ENCODE measurements around the gene TNFRSF21.
A peak's percentile ranks its signal among the peaks of the same experiment; 100 is the strongest.

TNFRSF21 gene

DNA sequence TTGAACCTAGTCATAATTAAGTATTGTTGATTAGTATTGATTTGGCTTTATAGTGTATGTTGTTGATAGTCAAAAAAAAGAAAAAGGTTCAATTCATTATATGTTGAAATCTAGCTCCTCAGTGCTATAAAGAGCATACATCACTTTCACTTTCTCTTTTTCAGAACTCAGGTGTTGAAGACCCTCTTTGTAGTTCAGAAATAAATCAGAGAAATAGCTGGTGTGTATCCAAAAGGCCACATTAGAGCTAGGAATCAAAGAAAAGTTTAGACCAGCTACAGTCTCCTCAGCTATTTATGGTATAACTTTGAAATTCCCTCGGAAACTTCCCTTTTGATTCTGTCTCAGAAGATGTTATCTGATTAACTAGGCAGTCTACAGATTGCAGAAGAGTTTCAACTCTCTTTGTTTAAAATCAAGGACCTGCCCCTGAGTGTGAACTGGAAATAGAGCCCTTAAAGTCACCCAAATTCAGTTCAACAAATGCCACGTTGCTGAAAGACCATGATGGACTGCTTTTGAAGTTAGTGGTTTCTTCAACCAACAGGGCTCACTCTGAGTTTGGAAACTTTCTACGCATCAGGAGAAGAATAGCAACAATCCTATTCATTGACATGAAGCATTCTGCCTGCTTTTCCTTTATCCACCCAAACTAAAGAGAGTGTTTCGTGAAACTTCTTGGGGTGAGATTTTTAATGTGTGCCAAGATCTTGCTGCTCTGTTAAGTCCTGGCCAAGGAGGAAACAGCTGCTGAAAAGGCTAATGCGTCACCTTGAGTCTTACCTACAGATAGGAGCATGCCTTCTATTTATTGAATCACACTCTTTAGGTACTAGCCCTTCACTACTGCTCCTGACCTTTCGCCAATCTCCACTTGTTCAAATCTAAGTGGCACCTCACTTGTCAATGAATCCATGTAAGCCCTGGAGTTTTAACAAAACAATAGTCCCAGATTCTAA, 111.7 kb downstream of the TNFRSF21 start:
- Histone ChIP-seq H3K36me3 (ENCODE audit: control insufficient read depth in 1 of 2, insufficient read depth in 2 of 2, low read depth in 1 of 2, low read length in 2 of 2) (no peaks in the 10 kb centered on the region), H3K4me2 (ENCODE audit: low read length, poor library complexity, severe bottlenecking) (no peak overlapping the region), H2BK12ac (ENCODE audit: low read length in 2 of 2) (peak overlapping the region; percentile 14 to 73), H3K23ac (ENCODE audit: low read length in 2 of 2) (no peak overlapping the region), H4K91ac (ENCODE audit: low read length) (no peak overlapping the region), H3K18ac (ENCODE audit: low read depth in 1 of 2, low read length in 2 of 2) (peak overlapping the region in 1 of 2 experiments; percentile 4), H3K14ac (ENCODE audit: low read length in 2 of 2) (no peak overlapping the region), H3K4me3 (ENCODE audit: insufficient read depth in 1 of 2, low read depth in 1 of 2, low read length in 2 of 2) (peak overlapping the region in 1 of 2 experiments; percentile 66), H3K9me3 (ENCODE audit: control insufficient read depth, low read length) (no peaks in the 10 kb centered on the region), H2AK5ac (ENCODE audit: low read length, severe bottlenecking) (no peak overlapping the region), H2AFZ (ENCODE audit: low read depth, low read length) (no peak overlapping the region), H3K4ac (ENCODE audit: low read depth in 1 of 2, low read length in 2 of 2) (peak overlapping the region in 1 of 2 experiments; percentile 1), H2BK5ac (ENCODE audit: low read depth, low read length, poor library complexity, severe bottlenecking) (no peak overlapping the region), H3K9ac (ENCODE audit: low read length) (peak overlapping the region; percentile 69), H3K27me3 (ENCODE audit: control insufficient read depth in 1 of 2, insufficient read depth in 1 of 2, low read length in 2 of 2) (no peaks in the 10 kb centered on the region), H4K8ac (ENCODE audit: low read length) (no peak overlapping the region), H2BK120ac (ENCODE audit: low read depth, low read length) (no peak overlapping the region), H3K79me1 (replicated peaks; ENCODE audit: low read length, poor library complexity, severe bottlenecking) (no peaks in the 10 kb centered on the region), H3K27ac (ENCODE audit: low read length, poor library complexity, severe bottlenecking) (no peak overlapping the region), H3K4me1 (ENCODE audit: control insufficient read depth, insufficient read depth, low read depth, low read length) (peaks cover 2% of the 10 kb centered on the region), H2BK15ac (ENCODE audit: low read depth, poor library complexity, severe bottlenecking) (no peak overlapping the region)
- 82% methylated on average over 4 of the region's 6 CpGs for WGBS
- DNase-seq = peak; percentile 20

DNA sequence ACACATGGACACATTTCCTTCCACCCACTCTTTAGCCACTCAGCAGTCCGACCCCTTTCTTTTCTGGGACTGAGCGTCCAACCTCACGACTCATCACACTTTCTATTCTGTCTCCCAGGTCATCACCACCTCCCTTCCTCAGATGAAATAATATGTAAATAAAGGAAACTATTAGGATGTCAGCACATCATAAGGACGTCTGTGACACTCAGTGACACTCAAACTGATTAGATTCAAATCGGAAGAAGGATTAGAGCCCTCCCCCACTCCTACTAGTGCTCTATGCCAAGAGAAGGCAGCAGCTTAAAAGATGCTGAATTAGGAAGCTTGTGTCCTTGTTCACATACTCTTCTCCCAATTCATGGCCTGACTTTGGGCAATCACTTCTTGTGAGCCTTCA, 113.6 kb downstream of the TNFRSF21 start:
- H3K9me3 ChIP-seq (ENCODE audit: control insufficient read depth, low read length) = no peaks in the 10 kb centered on the region
- peak; percentile 17 for DNase-seq
- no peak overlapping the region for H3K27ac ChIP-seq (ENCODE audit: low read length, poor library complexity, severe bottlenecking)
- no peak overlapping the region for H3K4me3 ChIP-seq (ENCODE audit: insufficient read depth in 1 of 2, low read depth in 1 of 2, low read length in 2 of 2)
- no peak overlapping the region for H3K4me2 ChIP-seq (ENCODE audit: low read length, poor library complexity, severe bottlenecking)
- peak overlapping the region; percentile 9 for H2AK5ac ChIP-seq (ENCODE audit: low read length, severe bottlenecking)
- H4K91ac ChIP-seq (ENCODE audit: low read length) = peak overlapping the region; percentile 90
- H3K27me3 ChIP-seq (ENCODE audit: control insufficient read depth in 1 of 2, insufficient read depth in 1 of 2, low read length in 2 of 2) = no peaks in the 10 kb centered on the region
- peak overlapping the region; percentile 79 to 99 for H2BK12ac ChIP-seq (ENCODE audit: low read length in 2 of 2)
- no peaks in the 10 kb centered on the region for H3K79me1 ChIP-seq (replicated peaks; ENCODE audit: low read length, poor library complexity, severe bottlenecking)
- peak overlapping the region; percentile 63 for H2BK15ac ChIP-seq (ENCODE audit: low read depth, poor library complexity, severe bottlenecking)
- peak overlapping the region; percentile 88 for H2BK120ac ChIP-seq (ENCODE audit: low read depth, low read length)
- H3K18ac ChIP-seq (ENCODE audit: low read depth in 1 of 2, low read length in 2 of 2) = peak overlapping the region; percentile 88 to 97
- WGBS = 57% methylated on average over 3 of the region's 5 CpGs
- H4K8ac ChIP-seq (ENCODE audit: low read length) = peak overlapping the region; percentile 76
- H3K4me1 ChIP-seq (ENCODE audit: control insufficient read depth, insufficient read depth, low read depth, low read length) = peaks cover 2% of the 10 kb centered on the region
- no peak overlapping the region for H3K23ac ChIP-seq (ENCODE audit: low read length in 2 of 2)
- H3K14ac ChIP-seq (ENCODE audit: low read length in 2 of 2) = no peak overlapping the region
- H3K9ac ChIP-seq (ENCODE audit: low read length) = no peak overlapping the region
- peak overlapping the region; percentile 5 to 75 for H3K4ac ChIP-seq (ENCODE audit: low read depth in 1 of 2, low read length in 2 of 2)
- no peaks in the 10 kb centered on the region for H3K36me3 ChIP-seq (ENCODE audit: control insufficient read depth in 1 of 2, insufficient read depth in 2 of 2, low read depth in 1 of 2, low read length in 2 of 2)
- H2BK5ac ChIP-seq (ENCODE audit: low read depth, low read length, poor library complexity, severe bottlenecking) = no peak overlapping the region
- H2AFZ ChIP-seq (ENCODE audit: low read depth, low read length) = no peak overlapping the region

DNA sequence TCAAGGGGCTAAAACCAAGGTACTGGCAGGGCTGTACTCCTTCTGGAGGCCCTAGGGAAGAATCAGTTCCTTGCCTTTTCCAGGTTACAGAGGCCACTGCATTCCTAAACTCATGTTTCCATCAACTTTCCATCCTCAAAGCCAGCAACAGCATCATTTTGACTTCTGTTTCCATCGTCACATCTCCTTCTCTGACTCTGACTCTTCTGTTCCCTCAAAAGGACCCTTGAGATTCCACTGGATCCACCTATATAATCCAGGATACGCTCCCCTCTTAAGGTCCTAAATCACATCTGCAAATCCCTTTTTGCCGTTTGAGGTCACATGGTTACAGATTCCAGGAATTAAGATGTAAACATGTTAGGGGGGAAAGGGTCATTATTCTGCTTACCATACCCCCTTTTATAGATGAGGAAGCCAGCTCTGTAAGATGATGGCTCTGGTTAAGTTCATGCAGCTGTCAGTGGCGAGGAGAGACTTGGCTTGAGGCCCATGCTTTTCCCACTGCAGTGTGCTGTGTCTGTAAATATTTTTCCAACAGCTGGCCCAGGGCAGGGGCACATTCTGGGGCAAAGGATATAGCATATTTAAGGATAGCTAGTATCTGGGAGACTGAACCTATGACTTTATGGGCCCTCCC, 114.6 kb downstream of the TNFRSF21 start:
- H3K4ac ChIP-seq (ENCODE audit: low read depth in 1 of 2, low read length in 2 of 2) = peak overlapping the region; percentile 15 to 55
- no peak overlapping the region for H3K14ac ChIP-seq (ENCODE audit: low read length in 2 of 2)
- peak overlapping the region; percentile 80 to 91 for H3K18ac ChIP-seq (ENCODE audit: low read depth in 1 of 2, low read length in 2 of 2)
- no peak overlapping the region for H4K8ac ChIP-seq (ENCODE audit: low read length)
- no peak overlapping the region for H3K9ac ChIP-seq (ENCODE audit: low read length)
- no peaks in the 10 kb centered on the region for H3K79me1 ChIP-seq (replicated peaks; ENCODE audit: low read length, poor library complexity, severe bottlenecking)
- H3K27ac ChIP-seq (ENCODE audit: low read length, poor library complexity, severe bottlenecking) = no peak overlapping the region
- DNase-seq = peak; percentile 88
- no peak overlapping the region for H4K91ac ChIP-seq (ENCODE audit: low read length)
- no peak overlapping the region for H3K4me2 ChIP-seq (ENCODE audit: low read length, poor library complexity, severe bottlenecking)
- H2BK15ac ChIP-seq (ENCODE audit: low read depth, poor library complexity, severe bottlenecking) = no peak overlapping the region
- no peak overlapping the region for H3K4me3 ChIP-seq (ENCODE audit: insufficient read depth in 1 of 2, low read depth in 1 of 2, low read length in 2 of 2)
- no peak overlapping the region for H2AFZ ChIP-seq (ENCODE audit: low read depth, low read length)
- no peak overlapping the region for H2BK5ac ChIP-seq (ENCODE audit: low read depth, low read length, poor library complexity, severe bottlenecking)
- peak overlapping the region; percentile 35 for H2AK5ac ChIP-seq (ENCODE audit: low read length, severe bottlenecking)
- 4% methylated on average over 2 of the region's 4 CpGs for WGBS
- peaks cover 2% of the 10 kb centered on the region for H3K4me1 ChIP-seq (ENCODE audit: control insufficient read depth, insufficient read depth, low read depth, low read length)
- H2BK120ac ChIP-seq (ENCODE audit: low read depth, low read length) = peak overlapping the region; percentile 89
- no peaks in the 10 kb centered on the region for H3K36me3 ChIP-seq (ENCODE audit: control insufficient read depth in 1 of 2, insufficient read depth in 2 of 2, low read depth in 1 of 2, low read length in 2 of 2)
- H3K9me3 ChIP-seq (ENCODE audit: control insufficient read depth, low read length) = no peaks in the 10 kb centered on the region
- H3K23ac ChIP-seq (ENCODE audit: low read length in 2 of 2) = no peak overlapping the region
- peak overlapping the region; percentile 28 to 29 for H2BK12ac ChIP-seq (ENCODE audit: low read length in 2 of 2)
- H3K27me3 ChIP-seq (ENCODE audit: control insufficient read depth in 1 of 2, insufficient read depth in 1 of 2, low read length in 2 of 2) = no peaks in the 10 kb centered on the region

DNA sequence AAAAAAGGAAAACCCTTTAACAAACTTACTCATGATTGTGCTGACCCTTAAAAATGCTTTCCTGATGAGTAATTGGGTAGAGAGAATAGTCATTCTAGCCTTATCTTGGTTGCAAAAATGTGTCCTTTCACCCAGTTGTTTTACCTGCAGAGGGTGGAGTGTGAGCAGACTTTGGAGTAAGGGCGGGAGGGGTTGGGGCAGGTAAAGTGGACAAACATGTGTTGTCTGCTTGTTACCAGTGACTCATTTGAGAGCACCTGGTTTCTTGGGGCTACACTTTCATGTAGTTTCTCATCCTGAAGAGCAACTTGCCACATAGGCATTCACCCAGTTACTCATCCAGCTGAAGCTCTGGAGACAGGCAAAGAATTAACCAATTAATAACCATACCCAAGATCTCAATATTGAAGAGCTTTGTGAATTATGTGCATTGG, 121.1 kb downstream of the TNFRSF21 start:
- Histone ChIP-seq H3K4me1 (ENCODE audit: control insufficient read depth, insufficient read depth, low read depth, low read length) (peaks cover 2% of the 10 kb centered on the region), H3K9ac (ENCODE audit: low read length) (peak overlapping the region; percentile 37), H2BK15ac (ENCODE audit: low read depth, poor library complexity, severe bottlenecking) (no peak overlapping the region), H3K4ac (ENCODE audit: low read depth in 1 of 2, low read length in 2 of 2) (no peak overlapping the region), H2AFZ (ENCODE audit: low read depth, low read length) (no peak overlapping the region), H3K36me3 (ENCODE audit: control insufficient read depth in 1 of 2, insufficient read depth in 2 of 2, low read depth in 1 of 2, low read length in 2 of 2) (no peaks in the 10 kb centered on the region), H2BK12ac (ENCODE audit: low read length in 2 of 2) (peak overlapping the region in 1 of 2 experiments; percentile 54), H2BK5ac (ENCODE audit: low read depth, low read length, poor library complexity, severe bottlenecking) (no peak overlapping the region), H2AK5ac (ENCODE audit: low read length, severe bottlenecking) (peak overlapping the region; percentile 33), H3K79me1 (replicated peaks; ENCODE audit: low read length, poor library complexity, severe bottlenecking) (no peaks in the 10 kb centered on the region), H3K27me3 (ENCODE audit: control insufficient read depth in 1 of 2, insufficient read depth in 1 of 2, low read length in 2 of 2) (no peaks in the 10 kb centered on the region), H2BK120ac (ENCODE audit: low read depth, low read length) (no peak overlapping the region), H4K8ac (ENCODE audit: low read length) (no peak overlapping the region), H3K14ac (ENCODE audit: low read length in 2 of 2) (no peak overlapping the region), H3K23ac (ENCODE audit: low read length in 2 of 2) (no peak overlapping the region), H3K4me3 (ENCODE audit: insufficient read depth in 1 of 2, low read depth in 1 of 2, low read length in 2 of 2) (no peak overlapping the region), H3K18ac (ENCODE audit: low read depth in 1 of 2, low read length in 2 of 2) (peak overlapping the region in 1 of 2 experiments; percentile 16), H3K4me2 (ENCODE audit: low read length, poor library complexity, severe bottlenecking) (peak overlapping the region; percentile 30), H3K27ac (ENCODE audit: low read length, poor library complexity, severe bottlenecking) (peak overlapping the region; percentile 20), H3K9me3 (ENCODE audit: control insufficient read depth, low read length) (no peaks in the 10 kb centered on the region), H4K91ac (ENCODE audit: low read length) (no peak overlapping the region)
- DNase-seq = peak; percentile 65
- no CpG with 5 or more reads among the region's 1 CpG for WGBS

All from mesenchymal stem cell (in vitro differentiated cells and primary cell).